Activated CD4-positive, CD25-positive, alpha-beta regulatory T cell treated with anti-CD3 and anti-CD28 coated beads, Interleukin-2, amount 50 U/mL, for 24 hours (primary cell): Measurements from ENCODE around the gene DDX46.
"Not testable (repeated sequence)": the region's sequence is repeated elsewhere in the genome, so short reads cannot be mapped to it uniquely, and the experiment has no call there.

Source experiments
- ATAC-seq, 2 donors: fragments of 150-1000 bp; cut with Tn5 transposase; one replicate each; pipeline ENCODE4 v1.10.0; 2021; ENCODE audit warnings: mild to moderate bottlenecking in 1 of 2, moderate library complexity in 1 of 2

The DDX46 gene

GRCh38 chr5:134784946-134785620, 26.5 kb downstream of the DDX46 start:
- ATAC-seq, result no peak

GRCh38 chr5:134787692-134788091, 29.1 kb downstream of the DDX46 start:
- ATAC-seq, result no peak

- ATAC-seq, result no peak
These were observed 33.0 kb downstream of the DDX46 start for GRCh38 chr5:134791580-134791979.

GRCh38 chr5:134792286-134792685, 33.7 kb downstream of the DDX46 start:
- no peak for ATAC-seq

- ATAC-seq, result no peak
These were observed 34.5 kb downstream of the DDX46 start for GRCh38 chr5:134793111-134793510.

GRCh38 chr5:134794082-134794481, 35.5 kb downstream of the DDX46 start:
- no peak for ATAC-seq

GRCh38 chr5:134794819-134795218, 36.2 kb downstream of the DDX46 start:
- no peak for ATAC-seq

- peak; percentile 33 to 38 for ATAC-seq
These were observed 39.9 kb downstream of the DDX46 start for GRCh38 chr5:134798468-134798867.

- ATAC-seq, result no peak
These were observed 45.2 kb downstream of the DDX46 start for GRCh38 chr5:134803821-134804220.

- ATAC-seq, result peak; percentile 84 to 87
These were observed 54.8 kb downstream of the DDX46 start for GRCh38 chr5:134813407-134813806.

- ATAC-seq, result peak in 1 of 2 donors; percentile 24
These were observed 55.2 kb downstream of the DDX46 start for GRCh38 chr5:134813827-134814226.

GRCh38 chr5:134817006-134817405, 58.4 kb downstream of the DDX46 start:
- ATAC-seq, result no peak

- ATAC-seq, result no peak
These were observed 60.2 kb downstream of the DDX46 start for GRCh38 chr5:134818776-134819175.

GRCh38 chr5:134819407-134819963, 60.9 kb downstream of the DDX46 start:
- ATAC-seq, result no peak

GRCh38 chr5:134821841-134822240, 63.3 kb downstream of the DDX46 start:
- no peak for ATAC-seq

GRCh38 chr5:134824681-134825080, 66.1 kb downstream of the DDX46 start:
- no peak for ATAC-seq

- no peak for ATAC-seq
These were observed 66.6 kb downstream of the DDX46 start for GRCh38 chr5:134825212-134825611.

GRCh38 chr5:134833340-134834032, 74.9 kb downstream of the DDX46 start:
- no peak for ATAC-seq

GRCh38 chr5:134835623-134836022, 77.0 kb downstream of the DDX46 start:
- ATAC-seq, result no peak

- ATAC-seq, result no peak
These were observed 79.1 kb downstream of the DDX46 start for GRCh38 chr5:134837530-134838181.

- not testable (repeated sequence) for ATAC-seq
These were observed 79.8 kb downstream of the DDX46 start for GRCh38 chr5:134838361-134838760.

- no peak for ATAC-seq
These were observed 82.2 kb downstream of the DDX46 start for GRCh38 chr5:134840811-134841210.

- ATAC-seq, result no peak
These were observed 85.7 kb downstream of the DDX46 start for GRCh38 chr5:134844252-134844651.
